Measurements from ENCODE around the gene AKAP11.
A peak's percentile ranks its signal among the peaks of the same experiment; 100 is the strongest.

AKAP11 gene

DNA sequence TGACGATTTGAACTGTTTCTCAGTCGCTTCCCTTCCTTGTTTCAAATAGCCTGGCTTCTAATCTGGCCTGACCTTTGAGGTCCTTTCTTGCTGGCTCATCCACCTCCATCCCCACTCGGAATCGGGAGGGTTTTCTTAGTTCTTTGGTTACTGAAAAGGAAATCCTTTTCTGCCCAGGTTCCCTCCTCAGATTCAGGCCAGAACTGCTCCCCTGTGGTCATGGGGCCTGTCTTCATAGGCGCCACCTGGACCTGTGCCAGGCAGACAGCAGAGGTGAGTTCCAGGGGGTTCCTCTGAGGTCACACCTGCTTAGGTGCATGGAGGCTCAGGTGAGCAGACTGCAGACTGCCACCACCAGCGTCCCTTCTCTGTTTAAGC lies 62.4 kb downstream of the AKAP11 start:
- DNase-seq, result no peak

DNA sequence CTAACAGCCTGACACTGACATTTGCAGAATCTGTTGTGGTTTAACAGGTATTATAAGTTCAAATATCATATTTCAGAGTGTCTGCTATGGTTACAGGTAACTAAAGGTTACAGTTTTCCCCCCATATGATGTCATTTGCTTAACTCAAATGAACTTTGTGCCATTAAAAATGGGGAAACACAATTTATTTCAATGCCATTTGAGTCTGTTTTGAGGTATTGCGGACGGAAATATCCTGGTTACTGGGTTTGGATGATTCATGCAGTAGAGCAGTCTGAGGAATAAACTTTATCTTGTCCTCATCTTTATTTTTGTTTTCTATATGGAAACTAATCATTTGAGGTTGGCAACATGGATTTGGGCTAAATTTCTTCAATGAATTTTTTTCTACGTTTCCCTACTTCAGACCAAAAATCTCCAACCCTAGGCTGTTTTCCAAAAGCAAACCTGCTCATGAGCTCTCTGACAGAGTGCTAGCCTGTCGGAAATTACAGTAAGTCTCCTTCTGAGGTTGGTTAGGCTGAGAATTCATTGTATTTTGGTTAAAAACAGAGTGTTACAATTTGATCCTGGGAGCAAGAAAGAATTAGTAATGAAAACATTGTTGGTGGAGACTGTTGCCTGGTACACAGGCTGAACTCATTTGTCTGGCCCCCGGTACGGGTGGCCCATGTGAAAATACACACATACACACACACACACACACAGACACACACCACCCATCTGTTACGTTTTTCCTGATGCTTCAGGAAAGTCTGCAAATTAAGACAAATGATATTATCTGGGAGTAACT lies 66.1 kb downstream of the AKAP11 start:
- DNase-seq, result no peak

- no peak for DNase-seq
Measured at GRCh38 chr13:42345367-42345766, 73.4 kb downstream of the AKAP11 start.

DNA sequence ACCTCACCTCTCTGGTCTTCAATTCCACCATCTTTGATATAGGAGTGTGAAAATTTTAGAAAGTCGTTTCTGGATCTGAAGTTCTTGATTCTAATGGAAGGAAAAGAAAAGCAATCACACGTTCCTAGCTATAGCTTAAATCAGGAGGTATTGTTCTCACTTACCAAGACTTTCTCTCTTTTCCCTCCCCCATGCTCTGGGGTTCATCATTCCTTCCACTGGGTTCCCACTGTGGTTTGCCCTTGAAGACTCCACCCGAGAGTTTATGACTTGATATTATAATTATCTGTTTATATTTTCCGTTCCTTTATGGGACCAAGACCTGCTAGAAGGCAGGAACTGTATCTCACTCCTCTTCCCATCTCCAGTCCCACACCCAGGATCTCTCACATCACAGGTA lies 76.6 kb downstream of the AKAP11 start:
- DNase-seq, result peak in 1 of 2 experiments; percentile 15

DNA sequence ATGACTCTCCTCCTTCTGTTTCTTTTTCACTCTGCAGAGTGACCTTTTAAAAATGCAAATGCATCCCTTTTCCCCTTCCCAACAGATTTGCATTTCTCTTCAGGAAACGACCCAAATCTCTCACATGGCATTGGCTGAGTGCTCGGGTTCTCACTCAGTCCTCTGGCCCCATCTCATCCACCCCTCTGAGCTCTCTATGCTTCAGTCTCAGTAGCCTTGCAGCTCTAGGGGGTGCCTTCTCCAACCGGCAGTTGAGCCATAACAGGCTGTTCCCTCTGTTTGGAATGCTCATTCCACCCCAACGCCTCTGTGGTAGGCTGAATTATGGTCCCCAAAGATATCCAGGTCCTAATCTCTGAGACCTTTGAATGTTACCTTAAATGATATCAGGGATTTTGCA lies 78.2 kb downstream of the AKAP11 start:
- no peak for DNase-seq

GRCh38 chr13:42354241-42355091 lies 82.5 kb downstream of the AKAP11 start:
- DNase-seq, result peak in 1 of 2 experiments; percentile 27

- DNase-seq, result peak; percentile 49 to 60
Measured at GRCh38 chr13:42355092-42355485, 83.1 kb downstream of the AKAP11 start.

- no peak for DNase-seq
Measured at GRCh38 chr13:42355491-42356183, 83.7 kb downstream of the AKAP11 start.

DNA sequence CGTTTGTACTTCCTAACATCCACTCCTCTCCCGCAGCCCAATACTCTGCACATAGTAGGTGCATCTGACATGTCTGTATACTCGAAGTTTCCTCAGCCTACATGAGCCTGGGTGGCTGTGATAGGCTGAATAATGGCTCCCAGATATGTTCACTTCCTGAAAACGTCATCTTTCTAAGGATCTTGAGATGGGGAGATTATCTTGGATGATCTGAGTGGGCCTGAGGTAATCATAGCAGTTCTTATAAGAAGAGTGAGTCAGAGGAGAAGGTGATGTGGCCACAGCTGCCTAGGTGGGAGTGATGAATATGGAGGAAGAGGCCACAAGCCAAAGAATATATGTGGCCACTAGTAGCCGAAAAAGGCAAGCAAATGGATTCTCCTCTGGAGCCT lies 84.2 kb downstream of the AKAP11 start:
- peak in 1 of 2 experiments; percentile 30 for DNase-seq

GRCh38 chr13:42360046-42360574 lies 88.2 kb downstream of the AKAP11 start:
- no peak for DNase-seq

DNA sequence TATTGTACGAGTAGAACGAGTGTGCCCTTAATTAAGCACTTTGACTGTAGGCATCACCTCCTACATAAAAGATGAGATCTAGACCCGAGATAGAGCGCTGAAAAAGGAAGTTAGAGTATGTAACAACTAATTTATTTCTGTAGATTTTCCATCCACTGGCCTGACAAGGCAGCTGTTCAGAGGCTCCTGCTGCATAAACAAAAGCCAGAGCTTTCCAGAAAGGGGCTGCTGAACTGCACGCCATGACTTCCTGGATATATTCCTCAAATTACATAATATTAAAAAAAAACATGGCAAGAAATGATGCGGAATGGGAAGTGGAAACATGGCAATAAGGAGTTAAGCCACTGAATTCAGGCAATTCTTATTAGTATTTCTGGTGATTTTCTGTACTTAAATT lies 89.7 kb downstream of the AKAP11 start:
- DNase-seq, result no peak

DNA sequence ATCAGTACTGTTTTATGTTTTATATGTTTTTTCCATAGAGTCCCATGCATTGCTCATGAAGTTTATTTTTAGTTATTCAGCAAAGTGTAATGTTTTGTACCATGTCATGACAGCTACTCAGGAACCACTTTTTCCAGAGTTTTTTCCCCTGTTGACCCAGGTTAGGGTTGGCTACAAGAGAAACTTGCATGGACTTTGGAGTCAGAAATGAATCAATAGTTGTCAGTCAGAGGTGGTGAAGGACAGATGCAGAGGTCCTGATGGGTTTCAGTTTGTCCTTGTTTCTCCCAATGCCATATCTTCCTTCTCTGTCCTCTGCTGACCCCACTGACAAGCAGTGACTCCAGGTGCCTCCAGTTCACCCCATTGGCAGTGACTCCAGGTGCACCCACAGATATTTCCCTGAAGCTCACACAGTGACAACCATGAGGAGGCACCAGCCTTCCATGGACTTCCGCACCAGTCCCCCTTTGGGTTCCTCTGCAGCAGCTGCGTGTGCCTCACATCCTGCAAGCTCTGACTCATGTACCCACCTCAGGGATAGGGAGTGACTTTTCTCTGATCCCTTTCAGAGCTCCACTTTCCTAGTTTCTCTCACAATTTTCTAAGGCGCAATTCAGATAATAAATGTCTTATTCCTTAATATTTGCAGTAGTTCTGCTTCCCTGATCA lies 92.1 kb downstream of the AKAP11 start:
- no peak for DNase-seq

DNA sequence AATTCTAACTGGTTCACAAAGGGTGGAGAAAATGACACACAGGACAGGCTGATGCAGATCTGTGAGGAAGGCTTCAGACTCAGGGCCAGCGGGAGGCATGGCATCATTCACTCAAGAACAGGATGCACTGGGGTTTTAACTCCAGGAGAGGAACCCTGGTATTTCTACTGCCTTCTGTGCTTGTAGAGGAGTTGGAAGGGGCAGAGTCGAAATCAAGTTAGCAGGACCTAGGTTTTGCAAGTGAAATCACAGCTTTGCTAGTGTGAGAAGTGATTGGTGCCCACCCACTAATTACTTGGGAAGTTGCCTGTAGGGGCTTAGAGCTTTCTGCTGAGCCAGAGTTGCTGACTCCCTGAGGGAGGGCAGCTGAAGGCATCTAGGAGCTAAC lies 92.7 kb downstream of the AKAP11 start:
- DNase-seq, result no peak

DNA sequence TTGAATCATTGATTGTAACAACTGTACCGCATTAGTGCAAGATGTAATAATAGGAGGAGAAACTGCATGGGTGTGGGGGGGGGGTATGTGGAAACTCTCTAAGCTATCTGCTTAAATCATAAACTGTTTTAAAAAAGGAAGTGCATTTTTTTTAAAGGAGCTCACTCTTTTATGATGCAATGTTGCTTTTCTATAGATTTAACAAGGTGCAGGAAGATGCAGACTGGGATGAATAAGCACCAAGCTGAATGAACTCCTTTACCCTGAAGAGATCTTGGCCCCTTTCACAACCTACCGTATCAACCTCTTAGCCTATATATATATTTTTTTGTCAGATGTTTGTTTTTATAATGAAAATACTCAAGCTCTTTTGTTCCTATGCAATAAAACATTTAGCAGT lies 95.9 kb downstream of the AKAP11 start:
- DNase-seq, result no peak

DNA sequence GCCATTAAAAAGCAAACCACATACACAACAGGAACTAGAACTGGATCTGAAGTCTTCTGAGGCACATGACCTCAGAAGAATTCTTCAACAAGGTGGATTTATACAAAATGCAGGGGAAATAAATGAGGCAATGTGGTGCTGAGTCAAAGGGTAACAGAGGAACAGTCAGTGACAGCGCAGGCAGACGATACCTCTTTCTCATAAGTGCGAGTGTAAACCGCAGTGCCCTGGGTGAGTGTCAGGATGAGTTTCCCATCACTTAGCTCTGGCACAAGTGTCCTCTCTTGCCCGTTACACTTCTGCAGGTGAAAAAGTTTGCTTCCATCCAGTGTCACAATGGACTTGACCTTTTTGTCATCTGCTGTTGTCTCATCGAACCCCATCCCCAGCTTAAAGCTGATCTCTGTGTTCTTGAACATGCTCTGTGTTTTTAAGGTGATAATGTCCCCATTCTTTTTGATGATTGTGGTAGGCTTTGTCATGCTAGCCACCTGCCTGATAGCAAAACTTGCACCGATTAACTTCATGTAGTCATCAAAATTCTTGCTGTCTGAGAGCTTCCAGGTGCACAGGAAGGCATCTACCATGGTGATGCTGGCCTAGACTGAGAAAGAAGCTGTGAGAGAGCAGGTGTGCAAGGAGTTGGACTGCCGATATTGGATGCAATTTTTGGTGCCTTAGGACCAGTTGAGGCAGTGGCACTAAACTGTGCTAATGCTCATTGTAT lies 97.3 kb downstream of the AKAP11 start:
- no peak for DNase-seq

DNA sequence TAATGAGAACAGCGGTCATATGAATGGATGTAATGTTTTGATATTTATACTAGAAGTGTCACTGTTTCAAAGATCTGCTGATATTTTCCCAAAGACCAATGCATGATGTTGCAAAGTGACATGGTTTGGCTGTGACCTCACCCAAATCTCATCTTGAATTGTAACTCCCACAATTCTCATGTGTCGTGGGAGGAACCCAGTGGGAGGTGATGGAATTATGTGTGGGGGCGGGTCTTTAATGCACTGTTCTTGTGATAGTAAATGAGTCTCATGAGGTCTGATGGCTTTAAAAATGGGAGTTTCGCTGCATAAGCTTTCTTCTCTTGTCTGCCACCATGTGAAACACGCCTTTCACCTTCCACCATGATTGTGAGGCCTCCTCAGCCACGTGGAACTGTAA lies 98.3 kb downstream of the AKAP11 start:
- no peak for DNase-seq
